Cardiac fibroblast (primary cell): ENCODE data around the gene SULF2.

Source experiments
- DNase-seq, 2 donors: peaks; one replicate each; pipeline versions ENCODE4 v3.0.0 to v3.0.0-alpha.2; 2010; ENCODE audit warnings: low read depth in 2 of 2
- H3K4me3 ChIP-seq, 2 donors: replicated peaks in 1 of 2; 1 replicate in 1 of 2; 2 replicates in 1 of 2; pipeline ENCODE4 v1.5.1; 2011; ENCODE audit warnings: low read depth in 2 of 2, low read length in 2 of 2, mild to moderate bottlenecking in 2 of 2, moderate library complexity in 1 of 2
- TF ChIP-seq, protein P1 (sequence below): IDR thresholded peaks from one replicate; pipeline ENCODE4 v1.5.1; 2011; ENCODE audit warnings: low read depth, mild to moderate bottlenecking, low read length, inconsistent platforms

SULF2 gene

DNA sequence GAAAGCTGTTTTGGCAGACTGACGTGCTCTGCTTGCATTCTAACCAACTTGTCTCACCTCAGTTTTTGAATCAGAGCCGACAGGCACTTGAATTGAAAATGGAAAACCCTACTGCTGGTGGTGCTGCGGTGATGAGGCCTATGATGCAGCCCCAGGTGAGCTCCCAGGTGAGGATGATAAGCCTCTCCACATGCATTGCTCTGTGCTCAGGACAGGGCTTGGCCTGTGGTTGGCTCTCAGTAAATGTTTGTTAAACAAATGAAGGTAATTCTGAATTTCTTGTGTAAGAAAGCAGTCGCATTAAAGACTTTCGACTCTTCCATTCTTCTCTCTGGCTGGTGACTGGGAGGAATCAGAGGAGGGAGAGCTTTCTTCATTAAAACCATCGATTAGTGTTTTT lies 136.3 kb downstream of the SULF2 start:
- no peak for DNase-seq
- TF ChIP-seq, protein P1, sequence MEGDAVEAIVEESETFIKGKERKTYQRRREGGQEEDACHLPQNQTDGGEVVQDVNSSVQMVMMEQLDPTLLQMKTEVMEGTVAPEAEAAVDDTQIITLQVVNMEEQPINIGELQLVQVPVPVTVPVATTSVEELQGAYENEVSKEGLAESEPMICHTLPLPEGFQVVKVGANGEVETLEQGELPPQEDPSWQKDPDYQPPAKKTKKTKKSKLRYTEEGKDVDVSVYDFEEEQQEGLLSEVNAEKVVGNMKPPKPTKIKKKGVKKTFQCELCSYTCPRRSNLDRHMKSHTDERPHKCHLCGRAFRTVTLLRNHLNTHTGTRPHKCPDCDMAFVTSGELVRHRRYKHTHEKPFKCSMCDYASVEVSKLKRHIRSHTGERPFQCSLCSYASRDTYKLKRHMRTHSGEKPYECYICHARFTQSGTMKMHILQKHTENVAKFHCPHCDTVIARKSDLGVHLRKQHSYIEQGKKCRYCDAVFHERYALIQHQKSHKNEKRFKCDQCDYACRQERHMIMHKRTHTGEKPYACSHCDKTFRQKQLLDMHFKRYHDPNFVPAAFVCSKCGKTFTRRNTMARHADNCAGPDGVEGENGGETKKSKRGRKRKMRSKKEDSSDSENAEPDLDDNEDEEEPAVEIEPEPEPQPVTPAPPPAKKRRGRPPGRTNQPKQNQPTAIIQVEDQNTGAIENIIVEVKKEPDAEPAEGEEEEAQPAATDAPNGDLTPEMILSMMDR, result no peak
- no peak overlapping the region for H3K4me3 ChIP-seq

DNA sequence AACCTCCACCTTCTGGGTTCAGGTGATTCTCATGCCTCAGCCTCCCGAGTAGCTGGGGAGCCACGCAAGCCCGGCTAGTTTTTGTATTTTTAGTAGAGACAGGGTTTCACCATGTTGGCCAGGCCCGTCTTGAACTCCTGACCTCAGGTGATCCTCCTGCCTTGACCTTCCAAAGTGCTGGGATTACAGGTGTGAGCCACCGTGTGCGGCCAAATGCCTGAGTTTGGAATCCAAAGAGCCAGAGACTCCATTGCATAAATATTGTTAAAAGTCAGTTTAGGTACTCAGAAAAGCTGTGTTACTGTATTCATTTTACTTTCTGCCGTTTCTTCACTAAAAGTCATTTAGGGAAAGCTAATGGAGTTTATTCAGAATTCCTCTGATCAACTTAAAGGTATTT lies 137.3 kb downstream of the SULF2 start:
- TF ChIP-seq, protein P1, result no peak
- no peak overlapping the region for H3K4me3 ChIP-seq
- DNase-seq, result no peak

DNA sequence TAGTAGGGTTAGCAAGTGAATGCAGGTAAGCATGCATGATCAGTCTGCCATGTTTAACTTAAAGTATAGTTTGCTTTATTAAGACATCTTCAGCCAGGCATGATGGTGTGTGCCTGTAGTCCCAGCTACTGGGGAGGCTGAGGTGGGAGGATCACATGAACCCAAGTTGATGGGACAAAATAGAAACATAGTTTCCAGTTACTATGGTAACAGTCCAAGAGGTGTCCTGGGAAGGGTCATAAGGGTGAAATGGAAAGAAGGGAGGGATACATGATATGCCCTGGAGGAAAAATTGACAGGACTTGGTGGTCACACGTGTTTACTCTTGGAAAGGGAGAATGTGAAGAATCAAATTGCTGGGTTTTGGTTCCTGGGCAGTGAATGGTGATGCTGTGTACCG lies 139.6 kb downstream of the SULF2 start:
- H3K4me3 ChIP-seq, result no peak overlapping the region
- TF ChIP-seq, protein P1, result no peak
- no peak for DNase-seq

DNA sequence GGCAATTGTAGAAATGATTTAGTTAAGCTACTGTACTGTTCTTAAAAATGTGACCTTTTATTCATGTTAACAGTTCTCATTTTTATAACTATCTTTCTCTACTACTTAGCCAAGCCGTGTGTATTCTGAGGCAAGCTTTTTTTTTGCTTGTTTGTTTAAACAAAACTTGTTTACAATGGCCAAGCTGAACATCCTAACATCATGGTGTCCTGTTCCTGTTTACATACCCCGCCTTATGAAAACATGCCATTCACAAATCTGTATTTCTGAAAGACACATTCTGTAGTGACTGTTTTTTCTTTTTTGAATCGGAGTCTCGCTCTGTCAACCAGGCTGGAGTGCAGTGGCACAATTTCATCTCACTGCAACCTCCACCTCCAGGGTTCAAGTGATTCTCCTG lies 142.7 kb downstream of the SULF2 start:
- no peak for DNase-seq
- TF ChIP-seq, protein P1, result no peak
- no peak overlapping the region for H3K4me3 ChIP-seq

DNA sequence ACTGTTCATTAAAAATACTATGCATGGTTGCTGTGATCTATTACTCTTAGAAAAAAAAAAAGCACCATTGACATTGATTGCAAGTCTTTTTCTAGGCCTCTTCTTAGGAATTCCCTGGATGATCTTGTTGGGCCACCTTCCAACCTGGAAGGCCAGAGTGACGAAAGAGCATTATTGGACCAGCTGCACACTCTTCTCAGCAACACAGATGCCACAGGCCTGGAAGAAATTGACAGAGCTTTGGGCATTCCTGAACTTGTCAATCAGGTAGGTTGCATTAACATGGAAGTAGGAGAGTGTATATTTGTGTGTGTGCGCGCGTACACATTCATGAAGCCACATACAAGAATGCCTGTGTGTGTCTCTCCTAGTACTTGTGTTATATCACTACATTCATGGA lies 143.2 kb downstream of the SULF2 start:
- no peak overlapping the region for H3K4me3 ChIP-seq
- no peak for DNase-seq
- TF ChIP-seq, protein P1, result no peak

DNA sequence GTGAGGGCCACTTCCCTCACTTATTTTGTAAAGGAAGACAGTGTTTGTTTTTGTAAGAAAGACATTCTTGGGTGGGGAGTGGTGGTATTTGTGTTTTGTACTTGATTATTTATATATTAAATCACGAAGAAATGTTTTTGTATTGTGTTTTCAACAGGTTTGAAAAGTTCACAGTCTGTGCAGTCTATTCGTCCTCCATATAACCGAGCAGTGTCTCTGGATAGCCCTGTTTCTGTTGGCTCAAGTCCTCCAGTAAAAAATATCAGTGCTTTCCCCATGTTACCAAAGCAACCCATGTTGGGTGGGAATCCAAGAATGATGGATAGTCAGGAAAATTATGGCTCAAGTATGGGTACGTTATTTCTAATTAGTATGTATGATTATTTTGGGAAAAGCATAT lies 146.4 kb downstream of the SULF2 start:
- no peak overlapping the region for H3K4me3 ChIP-seq
- TF ChIP-seq, protein P1, result no peak
- no peak for DNase-seq

DNA sequence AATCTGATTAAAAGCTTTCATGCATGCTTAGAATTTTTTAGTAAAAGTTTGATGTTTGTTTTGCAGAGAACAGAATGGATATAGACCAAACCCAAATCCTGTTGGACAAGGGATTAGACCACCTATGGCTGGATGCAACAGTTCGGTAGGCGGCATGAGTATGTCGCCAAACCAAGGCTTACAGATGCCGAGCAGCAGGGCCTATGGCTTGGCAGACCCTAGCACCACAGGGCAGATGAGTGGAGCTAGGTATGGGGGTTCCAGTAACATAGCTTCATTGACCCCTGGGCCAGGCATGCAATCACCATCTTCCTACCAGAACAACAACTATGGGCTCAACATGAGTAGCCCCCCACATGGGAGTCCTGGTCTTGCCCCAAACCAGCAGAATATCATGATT lies 150.0 kb downstream of the SULF2 start:
- DNase-seq, result no peak
- TF ChIP-seq, protein P1, result no peak
- no peak overlapping the region for H3K4me3 ChIP-seq
